Glomerular visceral epithelial cell (primary cell): Measurements from ENCODE around the gene KCTD10.
"Not testable (repeated sequence)": the region's sequence is repeated elsewhere in the genome, so short reads cannot be mapped to it uniquely, and the experiment has no call there.

ENCODE experiments used
- DNase-seq: peaks from one replicate; pipeline ENCODE4 v3.0.0-alpha.2; 2016; ENCODE audit errors: extremely low spot score

The KCTD10 gene

DNA sequence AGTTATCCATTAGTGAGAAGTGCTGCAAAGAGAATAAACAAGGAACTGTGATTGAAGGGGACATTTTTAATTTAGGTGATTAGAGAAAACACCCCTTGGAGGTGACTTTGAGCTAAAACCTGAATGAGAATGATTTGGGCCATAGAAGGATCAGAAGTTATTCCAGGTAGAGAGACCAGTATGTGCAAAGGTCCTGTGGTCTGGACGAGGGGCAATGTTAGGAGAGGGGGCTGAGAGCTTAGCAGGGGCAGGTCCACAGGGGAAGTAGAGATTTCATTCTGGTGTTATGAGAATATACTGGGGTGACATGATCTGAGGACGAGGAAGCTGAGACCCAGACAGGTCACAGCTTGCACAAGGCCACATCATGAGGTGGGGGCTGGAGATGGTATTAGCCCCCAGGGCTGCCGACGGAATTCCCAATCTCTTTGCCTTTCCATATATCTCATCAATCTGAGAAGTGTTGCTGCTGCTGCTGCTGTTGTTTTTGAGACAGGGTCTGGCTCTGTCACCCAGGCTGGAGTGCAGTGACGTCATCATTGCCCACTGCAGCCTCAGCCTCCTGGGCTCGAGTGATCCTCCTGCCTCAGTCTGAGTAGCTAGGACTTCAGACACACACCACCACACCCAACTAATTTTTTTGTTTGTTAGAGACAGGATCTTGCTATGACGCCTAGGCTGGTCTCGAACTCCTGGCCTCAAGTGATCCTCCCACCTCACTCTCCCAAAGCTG is 55.6 kb downstream of the KCTD10 start:
- DNase-seq = no peak

GRCh38 chr12:109418848-109419480 is 58.1 kb downstream of the KCTD10 start:
- DNase-seq = no peak

DNA sequence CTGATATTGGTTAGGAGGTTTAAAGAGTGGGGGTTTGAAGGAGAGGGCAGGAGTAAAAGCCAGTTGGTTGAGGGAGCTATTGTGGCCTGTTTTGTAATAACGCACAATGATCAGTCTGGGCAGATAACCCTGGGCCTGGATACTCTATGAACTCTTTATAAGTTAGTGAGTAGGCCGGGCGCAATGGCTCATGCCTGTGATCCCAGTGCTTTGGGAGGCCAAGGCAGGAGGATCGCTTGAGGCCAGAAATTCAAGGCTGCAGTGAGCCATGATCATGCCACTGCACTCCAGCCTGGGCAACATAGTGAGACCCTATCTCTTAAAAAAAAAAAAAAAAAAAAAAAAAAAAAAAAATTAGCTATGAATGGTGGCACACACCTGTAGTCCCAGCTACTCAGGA is 71.0 kb downstream of the KCTD10 start:
- not testable (repeated sequence) for DNase-seq

DNA sequence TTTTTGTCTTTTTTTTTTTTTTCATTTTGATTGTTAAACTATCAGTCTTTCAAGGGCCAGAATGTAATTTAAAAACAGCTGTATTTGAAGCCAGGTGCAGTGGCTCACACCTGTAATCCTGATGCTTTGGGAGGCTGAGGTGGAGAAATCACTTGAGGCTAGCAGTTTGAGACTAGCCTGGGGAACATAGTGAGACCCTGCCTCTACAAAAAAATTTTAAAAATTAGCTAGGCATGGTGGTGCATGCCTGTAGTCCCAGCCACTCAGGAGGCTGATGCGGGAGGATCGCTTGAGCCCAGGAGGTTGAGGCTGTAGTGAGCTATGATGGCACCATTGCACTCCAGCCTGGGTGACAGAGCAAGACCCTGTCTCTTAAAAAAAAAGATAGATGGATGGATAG is 72.3 kb downstream of the KCTD10 start:
- DNase-seq = not testable (repeated sequence)
